Activated B cell treated with CpG ODN at 0.5 μM for 24 hours (primary cell): Measurements from ENCODE around the gene ZNF577. TPM values are rescaled to one million over a fixed set of nuclear protein-coding genes. Genes with fewer than 3 reads are reported as not detected.

Source experiments
- ATAC-seq: fragments of 200-7000 bp; cut with Tn5 transposase; one replicate; pipeline ENCODE4 v1.10.0; 2021; ENCODE audit warnings: low read depth, mild to moderate bottlenecking, moderate library complexity
- CTCF ChIA-PET: fragments of 350-600 bp; sonication (Branson Sonifier 250); formaldehyde crosslinking; loops from one replicate; lab custom pipeline; 2021; ENCODE audit warnings: antibody characterized with exemption; lab: Charles Lee
- POLR2A ChIA-PET: fragments of 350-600 bp; sonication (Branson Sonifier 250); formaldehyde crosslinking; loops from one replicate; lab custom pipeline; 2021; ENCODE audit warnings: antibody characterized with exemption; lab: Charles Lee
- DNase-seq: peaks from one replicate; pipeline ENCODE4 v3.0.0; 2022
- H3K27ac Mint-ChIP-seq: one replicate; pipeline ENCODE4 v1.8.0; 2020; ENCODE audit warnings: mixed read lengths
- H3K27me3 Mint-ChIP-seq: one replicate; pipeline ENCODE4 v1.8.0; 2021; ENCODE audit warnings: mixed read lengths
- H3K36me3 Mint-ChIP-seq: one replicate; pipeline ENCODE4 v1.8.0; 2021; ENCODE audit warnings: low read depth, mixed read lengths
- H3K4me1 Mint-ChIP-seq: one replicate; pipeline ENCODE4 v1.8.0; 2021; ENCODE audit warnings: mixed read lengths
- H3K4me3 Mint-ChIP-seq: one replicate; pipeline ENCODE4 v1.8.0; 2020; ENCODE audit warnings: mild to moderate bottlenecking, mixed read lengths
- H3K9me3 Mint-ChIP-seq: one replicate; pipeline ENCODE4 v1.8.0; 2020; ENCODE audit warnings: mixed read lengths
- CTCF ChIP-seq: fragments of 200-600 bp; IDR thresholded peaks from one replicate; pipeline ENCODE4 v1.8.0; 2022; ENCODE audit warnings: antibody characterized with exemption, mild to moderate bottlenecking
- intact Hi-C: fragments of 100-400 bp; cut with micrococcal nuclease; formaldehyde crosslinking; loops from one replicate; pipeline ENCODE4 v1.15.1; 2024
- total RNA-seq: library from RNA; stranded (reverse); gene quantifications from 2 replicates; pipeline ENCODE4 v1.2.3, GENCODE V29; 2022

The ZNF577 gene
- total RNA-seq, 1 donor from 2014 or later, result 13.9 TPM

GRCh38 chr19:51822325-51822724 is 65.4 kb downstream of the ZNF577 start:
- H3K9me3 Mint-ChIP-seq, result peaks cover 39% of the 10 kb centered on the region
- ChIA-PET CTCF (no interaction called here), POLR2A (no interaction called here)
- H3K4me3 Mint-ChIP-seq, result no peak overlapping the region
- DNase-seq (no peak), ATAC-seq (no peak)
- intact Hi-C loops, result no loop called here
- TF ChIP-seq CTCF, result no peak
- peaks cover 3% of the 10 kb centered on the region for H3K36me3 Mint-ChIP-seq
- peaks cover 7% of the 10 kb centered on the region for H3K4me1 Mint-ChIP-seq
- H3K27me3 Mint-ChIP-seq, result no peaks in the 10 kb centered on the region
- H3K27ac Mint-ChIP-seq, result no peak overlapping the region

GRCh38 chr19:51821921-51822320 is 65.8 kb downstream of the ZNF577 start:
- H3K27ac Mint-ChIP-seq, result no peak overlapping the region
- no peak for TF ChIP-seq CTCF
- peaks cover 37% of the 10 kb centered on the region for H3K9me3 Mint-ChIP-seq
- no peak overlapping the region for H3K4me3 Mint-ChIP-seq
- intact Hi-C loops, result no loop called here
- ChIA-PET CTCF (no interaction called here), POLR2A (no interaction called here)
- no peak for ATAC-seq
- peaks cover 7% of the 10 kb centered on the region for H3K4me1 Mint-ChIP-seq
- DNase-seq, result no peak
- H3K27me3 Mint-ChIP-seq, result no peaks in the 10 kb centered on the region
- peaks cover 3% of the 10 kb centered on the region for H3K36me3 Mint-ChIP-seq

- H3K36me3 Mint-ChIP-seq, result no peaks in the 10 kb centered on the region
- ChIA-PET POLR2A (no interaction called here), CTCF (no interaction called here)
- H3K4me1 Mint-ChIP-seq, result peaks cover 7% of the 10 kb centered on the region
- intact Hi-C loops, result no loop called here
- H3K4me3 Mint-ChIP-seq, result no peak overlapping the region
- no peak for TF ChIP-seq CTCF
- no peak overlapping the region for H3K27ac Mint-ChIP-seq
- peaks cover 32% of the 10 kb centered on the region for H3K9me3 Mint-ChIP-seq
- no peak for DNase-seq
- H3K27me3 Mint-ChIP-seq, result no peaks in the 10 kb centered on the region
- ATAC-seq, result no peak
Observed at GRCh38 chr19:51821456-51821855, 66.3 kb downstream of the ZNF577 start.

Other genes with a start within 250 kb of the ZNF577 start
- 10.5 and 12.8 TPM in 2 replicates for gene SIGLEC14, start 241.1 kb downstream of the ZNF577 start, total RNA-seq
- gene SPACA6, start 194.6 kb downstream of the ZNF577 start, total RNA-seq, result 3.2 and 3.3 TPM in 2 replicates
- gene HAS1, start 164.0 kb downstream of the ZNF577 start, total RNA-seq, result not detected in 2 replicates
- gene FPR1, start 136.1 kb downstream of the ZNF577 start, total RNA-seq, result 0.49 TPM in 1 of 2 replicates, not detected in the other
- gene FPR2, start 126.8 kb downstream of the ZNF577 start, total RNA-seq, result 0.12 TPM in 1 of 2 replicates, not detected in the other
- 0.20 and 0.27 TPM in 2 replicates for gene FPR3, start 92.8 kb downstream of the ZNF577 start, total RNA-seq
- gene ZNF649, start 17.1 kb upstream of the ZNF577 start, total RNA-seq, result 21.9 and 27.4 TPM in 2 replicates
- 7.7 and 7.8 TPM in 2 replicates for gene ZNF613, start 39.5 kb upstream of the ZNF577 start, total RNA-seq
- gene ZNF350, start 98.9 kb upstream of the ZNF577 start, total RNA-seq, result 32.2 and 35.2 TPM in 2 replicates
- gene ZNF615, start 120.3 kb upstream of the ZNF577 start, total RNA-seq, result 9.1 and 13.5 TPM in 2 replicates
- 14.0 and 14.3 TPM in 2 replicates for gene ZNF614, start 140.4 kb upstream of the ZNF577 start, total RNA-seq
- gene ZNF432, start 160.9 kb upstream of the ZNF577 start, total RNA-seq, result 18.1 and 18.4 TPM in 2 replicates
- 34.7 and 42.7 TPM in 2 replicates for gene ZNF841, start 207.8 kb upstream of the ZNF577 start, total RNA-seq